CD4-positive, alpha-beta T cell treated with Interleukin-21 for 1 hour (primary cell): Measurements from ENCODE around the gene RPS19.

Experiments
- DNase-seq: peaks from one replicate; pipeline ENCODE4 v3.0.0-alpha.2; 2020

RPS19 gene

DNA sequence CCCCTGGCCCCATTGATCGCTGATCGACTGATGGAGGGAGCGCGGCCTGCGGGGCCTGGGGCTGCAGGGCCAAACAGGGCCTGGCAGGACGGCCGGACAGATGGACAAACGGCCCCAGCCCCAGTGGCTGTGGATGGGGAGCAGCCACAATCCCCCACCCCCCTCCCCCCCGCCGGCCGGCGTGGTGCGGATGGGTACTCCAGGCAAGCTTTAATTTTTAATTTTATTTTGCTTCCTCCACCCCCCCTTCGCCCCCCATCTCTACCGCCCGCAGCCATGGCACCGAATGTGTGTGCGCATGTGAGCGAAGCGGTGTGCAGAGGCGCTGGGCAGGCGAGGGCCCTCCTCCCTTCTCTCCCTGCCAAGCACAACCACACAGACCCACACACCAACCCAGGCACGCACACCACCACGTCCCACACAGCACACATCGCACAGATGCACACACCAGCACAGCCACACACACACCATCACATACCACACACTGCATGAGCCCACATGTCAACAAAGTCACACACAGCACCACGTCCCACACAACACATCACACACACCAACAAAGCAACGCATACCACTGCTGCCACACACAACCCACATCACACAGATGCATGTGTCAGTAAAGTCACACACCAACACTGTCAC lies 55.8 kb downstream of the RPS19 start:
- DNase-seq = no peak

DNA sequence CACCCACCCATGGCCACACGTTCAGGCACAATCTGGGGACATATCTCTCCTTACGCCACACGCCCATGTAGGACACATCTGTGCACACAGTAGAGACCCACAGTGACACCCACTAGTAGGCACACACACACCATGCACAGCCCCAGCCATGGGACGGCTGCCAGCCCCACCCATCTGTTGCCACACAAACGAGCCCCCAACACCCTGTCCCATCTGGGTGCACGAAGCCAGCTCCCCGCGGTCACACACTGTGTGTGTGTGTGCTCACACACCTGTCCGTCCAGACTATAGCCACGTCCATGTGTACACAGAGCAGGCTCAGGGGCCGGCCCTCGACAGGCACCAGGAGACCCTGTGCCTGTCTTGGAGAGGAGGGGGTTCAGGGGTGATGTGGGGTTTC lies 57.6 kb downstream of the RPS19 start:
- no peak for DNase-seq

DNA sequence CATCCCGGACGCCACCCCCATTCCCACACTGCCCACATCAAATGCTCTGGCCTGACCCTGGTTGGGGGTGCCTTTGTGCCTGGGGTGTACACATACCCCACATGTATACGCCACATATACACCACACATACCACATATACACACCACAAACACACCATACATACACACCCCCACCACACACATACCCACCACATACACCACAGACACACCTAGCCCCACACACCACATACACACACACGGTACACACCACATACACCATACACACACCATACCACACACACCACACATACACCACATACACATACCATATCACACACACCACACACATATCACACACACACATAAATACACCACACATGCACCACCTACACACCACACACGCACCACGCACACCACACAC lies 58.0 kb downstream of the RPS19 start:
- DNase-seq = no peak

DNA sequence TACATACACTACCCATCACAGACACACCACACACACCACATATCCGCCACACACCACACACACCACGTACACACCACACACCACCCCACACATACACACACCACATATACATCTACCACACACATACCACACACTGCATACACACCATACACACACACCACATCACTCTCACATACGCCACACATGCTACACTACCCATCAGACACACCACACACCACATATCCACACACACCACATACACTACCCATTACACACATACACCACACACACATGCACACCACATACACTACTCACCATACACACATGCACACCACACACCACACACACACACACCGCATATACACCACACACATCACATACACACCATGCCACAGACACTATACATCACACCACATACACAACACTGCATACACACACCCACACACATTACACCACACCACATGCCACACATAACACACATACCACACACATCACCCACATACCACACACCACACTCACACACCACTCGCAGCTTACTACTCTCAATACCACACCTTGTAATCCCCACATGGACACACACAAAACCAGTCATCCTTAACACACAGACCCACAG lies 58.7 kb downstream of the RPS19 start:
- DNase-seq = no peak

DNA sequence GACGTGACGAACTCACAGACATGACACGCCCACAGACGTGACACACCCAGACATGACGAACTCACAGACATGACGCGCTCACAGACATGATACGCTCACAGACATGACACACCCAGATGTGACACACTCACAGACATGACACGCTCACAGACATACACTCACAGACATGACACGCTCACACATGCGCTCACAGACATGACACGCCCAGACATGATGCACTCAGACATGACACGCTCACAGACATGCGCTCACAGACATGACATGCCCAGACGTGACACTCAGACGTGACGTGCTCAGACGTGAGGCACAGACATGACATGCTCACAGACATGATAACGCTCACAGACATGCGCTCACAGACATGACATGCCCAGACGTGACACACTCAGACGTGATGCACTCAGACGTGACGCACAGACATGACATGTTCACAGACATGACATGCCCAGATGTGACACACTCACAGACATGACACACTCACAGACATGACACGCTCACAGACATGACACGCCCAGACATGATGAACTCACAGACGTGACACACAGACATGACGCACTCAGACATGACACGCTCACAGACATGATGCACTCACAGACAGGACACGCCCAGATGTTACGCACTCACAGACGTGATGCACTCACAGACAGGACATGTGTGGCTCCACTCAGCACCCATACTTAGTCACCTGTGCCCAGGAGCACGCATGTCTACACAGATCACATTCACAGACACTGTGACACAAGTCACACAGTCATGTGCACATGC lies 60.1 kb downstream of the RPS19 start:
- no peak for DNase-seq

DNA sequence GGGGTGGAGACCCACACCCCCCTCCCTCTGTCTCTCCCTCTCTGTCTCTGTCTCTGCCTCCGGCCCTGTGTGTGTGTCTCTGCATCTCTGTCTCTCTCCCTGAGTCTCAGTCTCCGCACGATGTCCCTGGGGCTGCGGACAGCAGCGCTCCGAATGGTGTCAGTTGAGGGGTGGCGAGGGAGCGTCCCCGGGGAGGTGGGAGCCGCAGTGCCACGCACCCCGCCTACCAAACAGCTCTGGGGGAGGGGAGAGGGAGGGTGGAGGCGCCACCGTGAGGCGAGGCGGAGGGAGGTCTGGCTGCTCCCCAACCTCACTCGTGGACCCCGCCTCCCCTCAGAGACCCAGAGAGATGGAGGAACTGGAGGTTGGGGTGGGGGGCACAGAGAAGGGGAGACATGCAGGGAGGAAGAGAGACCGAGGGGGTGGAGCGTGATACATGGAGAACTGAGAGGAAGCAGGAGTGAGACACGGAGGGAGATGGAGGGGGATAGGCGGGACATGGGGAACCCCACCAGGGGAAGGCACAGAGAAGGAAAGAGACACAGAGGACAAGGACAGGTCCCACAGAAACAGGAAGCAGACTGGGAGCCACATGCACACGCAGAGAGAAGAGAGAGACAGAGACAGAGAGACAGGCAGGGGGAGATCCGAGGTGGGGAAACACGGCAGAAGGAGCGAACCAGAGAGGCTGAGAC lies 61.0 kb downstream of the RPS19 start:
- DNase-seq = no peak

DNA sequence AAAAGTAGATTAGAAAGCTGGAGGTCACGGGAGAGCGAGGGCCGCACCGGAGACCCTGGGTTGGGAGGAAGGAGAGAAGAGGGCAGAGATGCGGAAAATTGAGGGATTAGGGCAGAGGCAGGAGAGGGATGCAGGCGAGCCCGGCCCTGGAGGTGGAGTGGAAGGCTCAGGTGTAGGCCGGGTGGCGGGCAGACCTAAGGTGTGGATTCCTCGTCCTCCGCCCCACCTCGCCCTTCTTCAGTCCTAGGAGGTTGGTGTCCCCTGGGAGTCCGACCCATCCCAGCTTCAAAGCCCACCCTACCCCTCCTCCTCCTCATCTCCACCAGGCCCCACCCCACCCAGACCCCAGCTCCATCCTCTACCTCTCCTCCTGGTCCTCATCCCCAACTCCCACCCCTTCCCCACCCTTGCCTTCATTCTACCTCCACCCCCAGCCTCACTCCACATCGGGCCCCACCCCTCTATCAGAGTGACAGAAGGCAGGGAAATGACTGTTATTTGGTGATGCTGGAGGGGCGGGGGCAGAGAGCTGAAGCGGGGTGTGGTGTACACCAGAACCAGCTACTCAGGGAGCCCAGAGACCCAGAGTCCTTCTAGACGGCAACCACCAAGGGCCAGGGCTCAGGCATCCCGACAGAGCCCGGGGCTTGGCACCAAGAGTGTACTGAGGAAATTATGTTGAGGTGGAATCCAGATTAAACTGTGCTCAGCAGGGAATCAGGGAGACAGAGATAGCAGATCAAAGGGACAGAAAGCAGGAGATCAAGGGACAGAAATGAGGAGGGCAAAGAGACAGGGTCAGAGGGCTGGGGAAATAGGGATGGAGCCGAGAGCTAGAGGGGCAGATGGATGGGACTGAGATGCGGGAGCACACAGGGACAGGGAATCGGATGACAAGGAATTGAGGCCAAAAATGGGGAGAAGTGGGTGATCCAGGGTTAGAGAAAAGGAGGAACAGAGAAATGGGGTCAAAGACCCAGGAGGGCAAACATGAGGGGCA lies 61.8 kb downstream of the RPS19 start:
- no peak for DNase-seq
